ENCODE measurements around the gene GRIN3A.
"Not testable (repeated sequence)": the region's sequence is repeated elsewhere in the genome, so short reads cannot be mapped to it uniquely, and the experiment has no call there.

Gene GRIN3A

GRCh38 chr9:101574731-101575333 lies 163.6 kb downstream of the GRIN3A start:
- DNase-seq = no peak

DNA sequence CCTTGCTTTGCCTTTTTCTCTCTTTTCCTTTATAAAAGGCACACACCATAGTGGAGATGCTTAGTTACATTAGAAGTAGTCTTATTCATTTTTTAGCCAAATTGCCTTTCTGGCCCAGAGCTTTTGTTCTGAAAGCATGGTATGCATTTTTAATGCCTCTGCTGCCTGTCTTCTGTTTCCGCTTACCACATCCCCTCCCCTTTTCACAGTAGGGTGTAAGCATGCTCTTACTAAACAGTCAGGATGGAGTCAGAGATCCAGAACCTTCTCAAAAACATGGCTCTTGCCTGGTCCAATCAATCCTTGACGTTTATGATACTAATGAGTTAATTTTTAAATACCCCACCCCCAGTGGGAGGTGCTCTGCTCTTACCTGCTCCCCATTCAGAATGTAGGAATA lies 166.1 kb downstream of the GRIN3A start:
- no peak for DNase-seq

GRCh38 chr9:101571114-101571513 lies 167.3 kb downstream of the GRIN3A start:
- DNase-seq = no peak

- no peak for DNase-seq
Measured at GRCh38 chr9:101569741-101570501, 168.5 kb downstream of the GRIN3A start.

GRCh38 chr9:101567725-101568350 lies 170.6 kb downstream of the GRIN3A start:
- DNase-seq = no peak

GRCh38 chr9:101566904-101567724 lies 171.3 kb downstream of the GRIN3A start:
- no peak for DNase-seq

- no peak for DNase-seq
Measured at GRCh38 chr9:101564252-101564651, 174.2 kb downstream of the GRIN3A start.

- DNase-seq = no peak
Measured at GRCh38 chr9:101562966-101563365, 175.5 kb downstream of the GRIN3A start.

DNA sequence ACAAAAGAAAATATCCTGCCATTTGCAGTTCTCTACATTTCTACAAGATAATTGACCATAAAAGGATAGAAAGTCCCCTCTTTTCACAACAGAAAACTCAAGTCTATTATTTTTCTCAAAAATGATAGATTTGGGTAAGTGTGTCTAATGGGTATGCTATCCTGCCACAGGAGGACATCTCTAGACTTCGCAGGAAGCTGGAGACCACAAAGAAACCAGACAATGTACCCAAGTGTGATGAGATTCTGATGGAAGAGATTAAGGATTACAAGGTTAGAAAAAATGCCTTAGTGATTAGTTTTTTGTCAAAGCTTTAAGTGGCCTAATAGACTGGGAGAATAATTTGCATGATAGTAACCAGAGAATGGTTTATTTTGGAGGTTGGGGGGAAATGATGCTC lies 176.7 kb downstream of the GRIN3A start:
- DNase-seq = no peak

DNA sequence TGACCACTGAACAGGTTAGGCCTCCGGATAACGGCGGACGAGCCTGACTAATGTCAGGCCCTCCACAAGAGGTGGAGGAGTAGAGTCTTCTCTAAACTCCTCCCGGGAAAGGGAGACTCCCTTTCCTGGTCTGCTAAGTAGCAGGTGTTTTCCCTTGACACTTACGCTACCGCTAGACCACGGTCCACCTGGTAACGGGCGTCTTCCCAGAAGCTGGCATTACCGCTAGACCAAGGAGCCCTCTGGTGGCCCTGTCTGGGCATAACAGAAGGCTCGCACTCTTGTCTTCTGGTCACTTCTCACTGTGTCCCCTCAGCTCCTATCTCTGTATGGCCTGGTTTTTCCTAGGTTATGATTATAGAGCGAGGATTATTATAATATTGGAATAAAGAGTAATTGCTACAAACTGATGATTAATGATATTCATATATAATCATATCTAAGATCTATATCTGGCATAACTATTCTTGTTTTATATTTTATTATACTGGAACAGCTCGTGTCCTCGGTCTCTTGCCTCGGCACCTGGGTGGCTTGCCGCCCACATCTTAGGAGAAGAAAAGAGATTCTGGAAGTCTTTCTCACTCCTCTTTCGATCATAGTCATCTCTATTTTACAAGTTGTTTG lies 188.9 kb downstream of the GRIN3A start:
- DNase-seq = not testable (repeated sequence)

- no peak for DNase-seq
Measured at GRCh38 chr9:101543098-101543735, 195.2 kb downstream of the GRIN3A start.

DNA sequence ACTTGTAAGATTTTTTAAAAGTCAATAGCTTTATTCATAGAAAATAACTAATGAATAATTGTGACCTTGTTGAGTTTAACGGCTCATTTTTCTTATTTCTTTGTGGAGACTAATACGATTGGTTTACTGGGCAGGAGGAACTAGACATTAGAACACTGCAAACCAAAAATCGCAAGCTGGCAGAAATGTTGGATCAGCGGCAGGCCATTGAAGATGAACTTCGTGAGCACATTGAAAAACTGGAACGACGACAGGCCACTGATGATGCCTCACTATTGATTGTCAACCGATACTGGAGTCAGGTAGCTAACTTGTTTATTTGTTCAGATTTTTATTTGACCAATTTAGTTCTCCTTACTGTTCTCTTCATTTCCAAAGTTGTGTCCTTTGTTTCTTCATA lies 198.4 kb downstream of the GRIN3A start:
- no peak for DNase-seq

DNA sequence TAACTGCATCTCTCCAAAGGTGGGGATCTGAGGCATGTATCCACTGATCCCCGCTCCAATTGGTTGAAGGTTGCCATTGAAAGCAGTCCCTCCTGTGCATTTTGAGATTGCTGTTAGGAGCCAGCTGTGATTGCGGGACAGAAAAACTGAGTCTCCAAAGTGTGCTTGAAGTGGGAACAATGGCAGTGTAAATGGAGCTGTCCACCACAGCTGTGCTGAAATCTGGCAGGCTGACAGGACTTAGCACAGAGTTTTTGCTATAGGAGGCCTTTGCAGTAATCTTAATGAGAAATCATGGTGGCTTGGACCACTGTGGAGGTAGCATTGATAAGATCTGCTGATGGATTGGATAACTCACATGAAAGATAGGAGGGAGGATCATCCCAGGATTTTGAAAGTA lies 201.5 kb downstream of the GRIN3A start:
- no peak for DNase-seq

- DNase-seq = no peak
Measured at GRCh38 chr9:101536351-101536750, 202.1 kb downstream of the GRIN3A start.

- peak; percentile 100 for DNase-seq
Measured at GRCh38 chr9:101533334-101534204, 204.9 kb downstream of the GRIN3A start, which contains the start of gene RNF20. TSS of gene RNF20 (plus strand) at chr9:101533853. CDS start at chr9:101535424, 1,571 bp downstream.

GRCh38 chr9:101530076-101530711 lies 208.3 kb downstream of the GRIN3A start:
- peak; percentile 75 for DNase-seq

DNA sequence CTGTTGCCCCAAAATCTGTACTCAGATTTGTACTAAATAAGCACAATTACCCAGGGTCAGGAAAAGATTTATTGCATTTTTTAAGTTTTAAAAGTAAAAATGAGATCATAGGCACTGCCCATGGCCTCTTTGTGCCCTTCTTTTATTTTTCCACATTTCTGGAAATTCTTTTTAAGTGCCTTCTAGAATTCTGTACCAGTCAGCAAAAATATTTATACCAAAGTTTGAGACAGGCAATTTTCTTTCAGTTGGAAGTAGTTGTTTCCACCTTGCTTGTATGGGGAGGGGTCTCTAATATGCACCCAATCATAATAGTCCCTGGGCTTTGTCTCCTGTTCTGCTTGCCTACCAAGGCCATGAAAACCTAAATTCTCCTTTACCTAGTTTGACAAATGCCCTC lies 210.4 kb downstream of the GRIN3A start:
- DNase-seq = no peak

- no peak for DNase-seq
Measured at GRCh38 chr9:101527066-101527465, 211.4 kb downstream of the GRIN3A start.

DNA sequence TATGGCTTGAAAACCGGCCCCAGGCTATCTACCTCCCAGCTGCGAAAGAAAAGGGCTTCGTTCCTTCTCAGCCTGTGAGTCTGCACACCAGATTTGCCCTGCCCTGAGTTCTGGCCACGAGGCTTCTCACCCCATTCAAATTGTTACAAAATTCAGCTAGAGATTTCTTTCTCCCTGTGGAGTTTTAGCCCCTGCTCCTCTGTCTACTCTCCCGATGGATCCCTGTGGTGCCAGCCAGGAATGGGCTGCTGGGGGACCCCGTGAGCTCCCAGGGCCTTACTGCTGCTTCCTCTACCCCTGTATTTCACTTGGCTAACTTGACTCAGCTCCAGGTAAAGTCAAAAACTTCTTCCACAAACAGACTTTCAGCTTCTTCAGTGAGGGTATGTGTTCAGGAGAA lies 214.1 kb downstream of the GRIN3A start:
- DNase-seq = no peak
